ENCODE measurements around the gene SRGAP3.
A peak's percentile ranks its signal among the peaks of the same experiment; 100 is the strongest.

The SRGAP3 gene

DNA sequence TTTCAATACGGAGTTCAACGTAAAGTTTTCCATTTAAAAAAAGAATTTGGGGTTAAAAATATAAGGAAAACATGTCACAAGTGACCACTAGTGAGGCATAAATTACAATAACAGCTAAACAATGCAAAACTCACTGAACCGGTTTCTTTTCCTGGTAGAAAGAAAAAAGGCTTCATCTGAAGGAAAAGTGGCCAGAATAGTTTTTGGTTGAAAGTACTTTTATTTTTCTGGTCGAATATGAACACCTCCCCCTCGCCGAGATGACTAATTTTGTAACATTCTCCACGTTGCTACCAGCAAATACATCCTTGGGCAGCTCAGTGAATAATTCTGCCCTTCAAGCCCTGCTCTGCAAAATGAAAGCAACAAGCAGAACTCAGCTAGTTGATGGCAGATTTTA, 3.9 kb upstream of the SRGAP3 start:
- no peak for DNase-seq (ENCODE audit: low spot score)

DNA sequence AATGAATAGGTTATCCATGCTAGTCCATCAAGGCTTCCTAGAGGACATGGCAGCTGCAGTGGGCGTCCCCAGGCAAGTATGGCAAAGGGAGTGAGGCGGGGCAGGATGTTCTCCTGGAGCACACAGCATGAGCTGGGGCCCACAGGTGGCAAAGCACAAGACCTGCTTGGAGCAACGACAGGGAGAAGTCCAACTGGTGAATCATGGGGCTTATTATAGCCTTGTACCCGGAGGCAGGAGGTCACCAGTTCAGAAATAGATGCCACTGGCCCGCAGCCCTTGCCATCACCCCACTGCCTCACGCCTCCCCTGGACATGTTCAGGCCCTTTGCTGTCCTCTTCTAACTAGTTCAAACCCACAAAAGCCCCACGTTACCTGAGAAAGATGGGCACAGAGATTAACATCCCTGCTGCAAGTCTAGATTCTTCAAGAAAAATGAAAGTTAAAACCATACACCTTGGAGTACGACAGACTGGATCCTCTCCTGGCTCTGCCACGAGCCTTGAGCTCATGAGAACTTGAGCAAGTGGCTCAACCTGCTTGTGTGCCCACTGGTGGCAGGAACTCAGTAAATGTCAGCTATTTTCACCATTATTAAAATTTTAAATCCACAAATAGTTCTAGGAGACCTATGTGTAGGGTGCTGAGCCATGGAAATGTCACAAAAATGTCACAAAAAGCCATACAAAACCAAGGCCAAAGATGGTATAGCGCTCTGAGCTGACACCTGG, 1.8 kb upstream of the SRGAP3 start:
- no peak for DNase-seq (ENCODE audit: low spot score)

DNA sequence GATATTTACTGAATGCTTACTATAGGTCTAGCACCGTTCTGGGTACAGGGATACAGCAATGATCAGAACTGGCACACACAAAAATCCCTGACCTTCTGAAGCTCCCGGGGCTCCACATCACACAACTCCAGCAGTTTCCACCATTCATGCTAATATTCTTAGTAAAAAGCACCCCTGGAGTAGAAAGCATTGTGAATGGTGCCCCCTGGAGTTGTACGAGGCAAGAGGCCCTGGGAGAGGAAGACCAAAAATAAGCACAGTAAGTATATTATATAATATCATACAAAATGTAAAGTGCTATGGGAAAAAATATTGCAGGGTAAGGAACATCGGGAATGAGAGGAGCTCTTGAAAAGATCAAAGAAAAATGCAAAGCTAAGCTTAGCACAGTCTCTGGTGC, 790 bp upstream of the SRGAP3 start:
- DNase-seq (ENCODE audit: low spot score) = peak; percentile 47

DNA sequence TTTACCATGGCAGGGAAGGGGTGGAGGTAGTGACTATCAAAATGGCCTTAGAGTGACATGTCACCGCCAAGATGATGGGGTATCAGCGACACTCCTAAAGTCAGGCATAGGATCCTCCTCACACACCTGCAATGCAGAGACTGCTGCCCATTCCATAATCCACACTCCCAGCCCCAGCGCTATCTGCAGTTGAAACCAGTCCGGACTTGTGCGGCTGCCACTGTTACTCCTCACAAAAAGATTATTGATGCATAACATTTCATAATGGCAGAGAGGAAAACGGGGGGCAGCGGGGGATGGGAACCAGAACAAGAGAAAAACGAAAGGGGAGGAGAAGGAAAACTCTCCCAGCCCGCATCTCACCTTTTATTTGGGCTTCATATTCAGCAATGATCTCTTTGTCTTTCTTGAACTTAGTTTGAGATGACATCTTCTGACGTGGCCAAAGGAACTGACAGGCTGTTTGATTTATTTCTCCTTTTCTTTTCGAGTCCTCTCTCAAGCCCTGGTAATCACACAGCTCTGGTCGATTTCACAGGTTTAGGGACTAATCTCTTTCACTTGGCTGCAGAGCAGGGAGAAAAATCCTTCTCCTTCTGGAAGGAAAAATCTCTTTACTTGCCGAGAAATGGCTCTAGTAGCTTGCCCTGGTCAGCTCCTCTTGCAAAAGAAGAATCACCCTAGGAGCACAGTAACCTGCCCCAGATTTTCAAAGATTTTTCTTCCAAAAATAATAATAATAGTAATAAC, 749 bp downstream of the SRGAP3 start:
- peak; percentile 57 for DNase-seq (ENCODE audit: low spot score)

DNA sequence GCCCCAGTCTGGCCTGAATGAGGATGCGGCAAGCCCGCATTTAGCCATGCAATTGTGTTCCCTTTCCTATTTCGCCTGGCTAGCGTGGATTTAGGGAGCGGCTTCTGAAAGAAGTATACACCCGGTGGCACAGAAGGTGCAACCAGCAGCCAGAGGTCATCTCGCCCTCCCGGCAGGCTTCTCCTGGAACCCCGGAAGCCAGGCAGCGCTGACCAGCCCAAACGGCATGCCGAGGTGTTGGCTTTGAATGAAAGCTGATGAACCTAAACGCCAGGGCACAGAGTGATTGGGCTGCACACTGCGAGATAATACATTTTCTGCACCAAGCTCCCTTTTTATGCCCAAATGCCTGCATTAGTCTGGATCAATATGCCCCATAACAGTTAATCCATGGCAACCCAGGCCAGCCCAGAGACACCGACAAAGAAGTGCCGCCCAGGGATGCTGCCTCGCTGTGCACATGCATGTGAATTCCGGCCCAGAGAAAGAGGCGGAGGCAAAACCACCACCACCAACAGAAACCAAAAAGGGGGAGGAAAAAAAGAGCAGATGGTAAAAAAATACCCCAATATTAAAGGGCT, 1.4 kb downstream of the SRGAP3 start:
- DNase-seq (ENCODE audit: low spot score) = peak; percentile 50

DNA sequence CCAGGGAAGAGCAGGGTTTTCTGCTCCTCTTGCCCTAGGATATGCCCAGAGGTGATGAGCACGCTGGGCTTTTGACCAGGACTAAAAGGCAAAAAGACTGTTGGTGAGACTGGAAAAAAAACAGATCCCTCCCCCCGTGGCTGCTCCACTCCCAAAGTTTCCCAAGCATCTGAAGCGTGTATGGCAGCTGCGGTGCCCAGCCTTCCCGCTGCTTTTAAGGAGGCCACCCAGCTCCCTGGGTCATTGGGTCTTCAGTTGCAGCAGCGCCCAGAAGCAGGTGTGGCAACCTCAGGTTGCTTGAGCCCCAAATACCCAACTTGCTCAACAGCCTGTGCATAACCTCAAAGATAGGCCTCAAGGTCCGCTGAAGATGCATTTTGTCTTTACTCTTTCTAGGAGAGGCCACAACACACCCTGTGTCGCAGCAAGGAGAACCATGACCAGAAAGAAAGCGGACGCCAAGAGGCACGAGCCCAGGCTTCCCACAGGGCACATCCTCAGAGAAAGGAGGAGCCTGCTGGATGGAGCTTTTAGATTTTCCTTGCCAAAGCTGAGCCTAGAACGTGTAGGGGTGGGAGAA, 2.0 kb downstream of the SRGAP3 start:
- peak; percentile 62 for DNase-seq (ENCODE audit: low spot score)

DNA sequence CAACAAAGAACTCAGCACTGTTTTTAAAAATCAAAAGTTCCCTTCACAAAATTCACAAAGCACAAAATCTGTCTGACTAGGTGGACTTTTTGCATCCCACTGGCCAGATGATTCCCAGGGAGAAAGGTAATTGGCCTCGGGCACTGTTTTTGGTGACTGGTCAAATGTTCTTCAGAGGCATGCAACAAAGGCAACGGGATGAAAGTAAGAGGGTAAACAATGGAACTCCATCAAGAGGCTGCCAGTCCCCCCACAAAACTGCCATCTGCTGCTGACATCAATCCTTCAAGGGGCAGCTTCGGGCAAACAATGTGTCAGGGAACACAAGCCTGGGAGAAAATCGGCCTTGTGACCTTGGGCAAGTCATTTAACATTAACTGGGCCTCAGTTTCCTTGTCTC, 3.3 kb downstream of the SRGAP3 start:
- no peak for DNase-seq (ENCODE audit: low spot score)

DNA sequence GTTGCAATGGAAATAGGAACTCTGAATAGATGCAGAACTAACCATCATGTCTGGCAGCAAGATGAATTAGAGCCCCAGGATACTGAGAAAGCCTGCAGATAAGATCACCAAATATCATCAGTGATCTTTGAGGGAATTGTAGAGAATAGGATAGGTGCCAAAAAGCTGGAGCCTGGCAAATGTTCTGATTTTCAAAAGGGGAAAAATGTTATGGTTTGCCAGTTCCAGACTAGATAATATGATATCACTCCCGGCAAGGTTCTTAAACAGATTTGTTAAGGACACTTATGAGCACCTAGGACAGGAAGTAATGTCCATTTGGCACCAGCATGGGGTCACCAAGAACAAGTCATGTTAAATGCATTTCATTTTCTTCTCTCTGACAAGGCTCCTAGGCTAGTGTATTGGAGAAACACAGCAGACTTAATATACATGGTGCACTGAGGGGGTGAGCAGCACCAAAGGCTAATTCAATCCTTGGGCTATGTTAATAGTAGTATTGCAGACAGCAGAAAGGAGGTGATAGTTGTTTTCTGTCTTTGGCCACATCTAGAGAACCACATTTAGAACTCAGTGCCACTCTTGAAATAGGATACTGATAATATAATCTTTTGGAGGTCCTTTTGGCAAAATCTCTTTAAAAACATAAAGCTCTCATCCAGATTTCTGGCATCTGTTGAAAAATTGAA, 4.8 kb downstream of the SRGAP3 start:
- DNase-seq (ENCODE audit: low spot score) = peak; percentile 73

DNA sequence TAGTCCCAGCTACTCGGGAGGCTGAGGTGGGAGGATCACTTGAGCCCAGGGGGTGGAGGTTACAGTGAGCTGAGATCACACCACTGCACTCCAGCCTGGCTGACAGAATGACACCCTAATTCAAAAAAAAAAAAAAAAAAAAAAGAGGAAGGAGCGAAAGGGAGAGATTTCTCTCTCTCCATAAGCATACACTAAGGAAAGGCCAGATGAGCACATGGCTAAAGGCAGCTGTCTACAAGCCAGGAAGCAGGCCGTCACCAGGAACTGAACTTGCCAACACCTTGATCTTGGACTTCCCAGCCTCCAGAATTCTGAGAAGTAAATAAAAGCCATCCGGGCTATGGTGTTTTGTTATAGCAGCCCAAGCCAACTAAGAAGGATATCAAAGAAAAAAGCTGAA, 7.5 kb downstream of the SRGAP3 start:
- no peak for DNase-seq (ENCODE audit: low spot score)

DNA sequence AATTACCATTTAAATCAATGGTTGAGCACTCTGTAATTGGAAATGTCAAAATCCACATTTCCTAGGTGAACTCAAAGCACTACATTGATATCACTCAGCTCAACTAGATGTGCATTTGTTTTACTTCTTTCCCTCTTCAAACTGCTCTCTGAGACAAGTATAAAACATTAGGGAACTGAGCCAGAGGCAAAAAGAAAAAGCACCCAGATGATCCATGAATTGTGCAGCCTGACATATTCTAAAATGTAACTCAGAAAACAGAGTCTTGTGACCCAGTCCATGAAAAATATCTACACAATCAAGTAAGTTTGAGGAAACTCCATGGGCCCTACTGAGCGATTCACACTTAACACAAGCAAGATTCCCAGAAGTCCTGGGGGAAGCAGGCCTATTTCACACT, 9.8 kb downstream of the SRGAP3 start:
- no peak for DNase-seq (ENCODE audit: low spot score)

DNA sequence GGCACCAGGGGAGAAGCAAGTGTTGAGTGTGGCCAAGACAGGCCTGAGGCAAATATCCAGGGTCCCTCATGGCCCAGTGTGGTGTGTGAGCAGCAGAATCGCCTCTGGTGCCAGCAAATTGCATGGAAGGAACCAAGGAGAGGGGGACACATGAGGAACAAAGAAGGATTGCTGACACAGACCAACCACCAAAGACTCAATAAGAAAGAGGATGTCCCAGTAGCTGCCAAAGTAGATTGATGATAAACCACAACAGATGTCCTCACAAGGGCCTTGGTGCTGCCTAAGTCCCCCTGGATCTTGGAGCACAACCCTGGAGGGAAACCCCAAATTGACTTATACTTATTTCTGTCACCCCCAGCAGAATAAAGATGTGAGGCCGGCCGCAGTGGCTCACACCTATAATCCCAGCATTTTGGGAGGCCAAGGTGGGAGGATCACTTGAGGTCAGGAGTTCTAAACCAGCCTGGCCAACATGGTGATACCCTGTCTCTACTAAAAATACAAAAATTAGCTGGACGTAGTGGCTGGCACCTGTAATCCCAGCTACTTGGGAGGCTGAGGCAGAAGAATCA, 10.6 kb downstream of the SRGAP3 start:
- DNase-seq (ENCODE audit: low spot score) = no peak

DNA sequence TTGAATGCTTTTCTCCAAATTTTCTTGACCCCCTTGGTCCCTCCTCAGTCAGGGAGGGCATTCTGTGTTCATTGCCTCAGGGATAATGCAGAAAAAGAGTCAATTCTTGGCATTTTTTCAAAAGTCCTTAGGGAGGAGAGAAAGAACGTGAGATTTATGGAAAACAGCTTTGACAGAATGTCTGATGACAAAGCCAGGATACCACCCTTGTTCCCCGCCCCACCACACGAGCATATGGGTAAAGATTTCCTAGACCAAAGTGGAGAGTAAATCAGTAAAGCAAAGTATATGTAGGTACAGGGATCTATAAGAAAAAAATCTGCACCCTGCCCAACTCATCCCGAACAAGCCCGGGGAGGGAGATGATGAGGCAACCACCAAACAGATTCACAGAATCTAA, 11.2 kb downstream of the SRGAP3 start:
- DNase-seq (ENCODE audit: low spot score) = no peak

DNA sequence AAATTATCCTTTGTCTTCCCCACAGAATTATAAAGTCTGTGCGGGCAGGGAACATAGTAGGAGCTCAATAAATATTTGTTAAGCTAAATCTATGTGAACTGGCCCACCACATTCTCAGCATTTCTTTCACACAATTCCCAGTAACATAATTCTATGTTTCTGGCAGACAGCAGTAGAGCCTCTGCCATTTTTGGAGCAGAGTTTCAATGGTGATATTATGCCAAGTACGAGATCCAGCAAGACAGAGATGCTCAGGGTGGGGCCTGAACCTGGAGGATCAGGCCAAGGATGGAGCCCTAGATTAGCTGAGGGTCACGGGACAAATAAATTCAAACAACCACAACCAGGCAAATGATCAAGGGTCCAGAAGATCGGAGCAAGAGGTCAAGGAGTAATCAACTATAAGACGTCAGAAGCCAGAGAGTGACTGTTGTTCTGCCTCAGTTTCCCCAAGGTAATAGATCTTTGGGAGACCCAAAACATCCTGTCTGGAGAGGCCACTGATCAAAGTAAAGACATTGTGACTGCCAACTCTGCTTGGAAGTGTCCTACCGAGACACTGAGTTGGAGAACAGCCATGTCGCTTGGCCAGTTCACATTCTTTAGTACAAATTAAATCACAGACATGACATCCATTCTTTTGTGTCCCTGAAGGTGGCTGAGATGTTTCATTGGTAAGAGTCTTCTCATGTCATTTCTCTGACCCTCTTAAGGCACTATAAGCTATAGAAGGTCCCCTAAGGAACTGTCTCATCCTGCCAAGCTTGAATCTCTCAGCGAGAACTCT, 15.4 kb downstream of the SRGAP3 start:
- DNase-seq (ENCODE audit: low spot score) = no peak

DNA sequence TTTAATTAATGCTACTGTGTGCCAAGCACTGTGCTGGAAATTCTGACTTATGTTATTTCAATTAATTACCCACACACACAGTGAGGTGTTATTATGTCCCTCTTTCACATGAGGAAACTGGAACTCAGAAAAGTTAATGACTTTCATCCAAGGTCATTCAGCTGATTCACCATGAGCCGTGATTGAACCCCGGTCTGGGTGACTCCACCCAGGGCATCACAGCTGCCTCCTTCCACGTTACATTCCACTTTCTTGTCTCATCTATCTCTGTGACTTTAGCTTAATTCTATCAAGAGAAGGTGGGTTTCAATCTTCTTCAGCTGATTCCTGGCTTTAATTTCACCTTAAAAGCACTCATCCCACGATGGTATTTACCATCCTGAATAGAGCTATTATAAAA, 16.3 kb downstream of the SRGAP3 start:
- no peak for DNase-seq (ENCODE audit: low spot score)

DNA sequence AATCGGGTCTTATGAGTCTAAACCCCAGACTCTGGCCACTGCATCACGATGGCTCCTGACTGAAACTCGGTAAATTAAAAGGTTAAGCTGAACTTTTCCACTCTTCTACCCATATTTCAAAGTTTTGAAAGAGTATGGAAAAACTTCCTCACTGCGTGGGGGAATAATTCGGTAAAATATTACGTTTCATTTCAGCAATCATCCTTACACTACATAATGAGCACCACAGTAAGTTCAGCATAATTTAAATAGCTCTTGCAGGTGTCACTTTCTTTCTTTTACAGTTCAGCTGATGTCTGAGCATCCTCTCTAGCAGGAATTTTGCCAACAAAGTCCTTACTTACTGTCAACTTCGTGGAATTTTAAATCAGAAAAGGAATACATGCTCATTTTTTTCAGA, 17.5 kb downstream of the SRGAP3 start:
- no peak for DNase-seq (ENCODE audit: low spot score)

DNA sequence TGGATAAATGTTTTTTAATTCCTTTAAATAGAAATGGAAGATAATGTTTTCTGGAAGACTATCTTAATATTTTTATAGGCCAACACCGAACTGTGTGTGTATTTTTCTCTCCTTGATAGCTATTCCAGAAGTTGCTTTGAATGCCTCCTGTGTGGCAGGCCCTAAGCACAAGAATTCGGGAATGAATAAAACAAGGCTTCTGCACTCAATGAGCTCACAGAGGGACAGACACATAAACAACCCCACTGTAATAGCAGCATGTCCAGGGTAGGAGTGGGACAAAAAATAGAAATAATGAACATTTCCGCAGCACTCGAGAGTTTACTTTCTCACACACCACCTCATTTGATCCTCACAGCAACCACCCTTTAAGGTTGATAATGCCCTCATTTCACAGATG, 18.0 kb downstream of the SRGAP3 start:
- no peak for DNase-seq (ENCODE audit: low spot score)

DNA sequence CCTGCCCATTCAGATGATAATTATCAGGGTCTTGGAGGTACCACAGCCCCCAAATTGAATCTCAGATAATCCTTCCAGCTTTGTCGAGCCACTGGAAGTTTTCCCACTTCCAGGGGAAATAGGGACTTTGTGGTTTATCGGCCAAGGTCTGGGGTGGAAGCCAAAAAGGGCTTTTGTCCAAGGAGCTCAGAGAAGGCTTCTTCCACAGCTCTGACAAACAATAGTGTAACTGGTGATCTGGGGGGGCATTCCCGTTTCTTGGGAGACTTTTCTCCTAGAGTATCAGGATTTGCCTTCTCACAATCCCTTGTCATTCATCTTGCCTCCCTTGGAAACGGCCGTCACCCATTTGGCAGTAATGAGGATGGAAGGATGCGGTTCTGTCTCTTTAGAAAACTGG, 18.4 kb downstream of the SRGAP3 start:
- no peak for DNase-seq (ENCODE audit: low spot score)

DNA sequence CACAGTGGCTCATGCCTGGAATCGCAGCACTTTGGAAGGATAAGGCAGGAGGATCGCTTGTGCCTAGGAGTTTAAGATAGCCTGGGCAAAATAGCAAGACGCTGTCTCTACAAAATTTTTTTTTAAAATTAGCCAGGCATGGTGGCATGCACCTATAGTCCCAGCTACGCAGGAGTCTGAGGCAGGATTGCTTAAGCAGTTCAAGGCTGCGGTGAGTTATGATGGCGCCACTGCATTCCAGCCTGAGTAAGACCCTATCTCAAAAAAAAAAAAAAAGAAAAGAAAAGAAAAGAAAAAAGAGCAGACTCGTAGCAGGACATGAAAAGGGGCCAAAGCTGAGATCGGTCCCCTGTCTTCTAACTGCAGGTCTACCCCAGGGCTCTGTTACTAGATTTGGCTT, 18.9 kb downstream of the SRGAP3 start:
- no peak for DNase-seq (ENCODE audit: low spot score)

DNA sequence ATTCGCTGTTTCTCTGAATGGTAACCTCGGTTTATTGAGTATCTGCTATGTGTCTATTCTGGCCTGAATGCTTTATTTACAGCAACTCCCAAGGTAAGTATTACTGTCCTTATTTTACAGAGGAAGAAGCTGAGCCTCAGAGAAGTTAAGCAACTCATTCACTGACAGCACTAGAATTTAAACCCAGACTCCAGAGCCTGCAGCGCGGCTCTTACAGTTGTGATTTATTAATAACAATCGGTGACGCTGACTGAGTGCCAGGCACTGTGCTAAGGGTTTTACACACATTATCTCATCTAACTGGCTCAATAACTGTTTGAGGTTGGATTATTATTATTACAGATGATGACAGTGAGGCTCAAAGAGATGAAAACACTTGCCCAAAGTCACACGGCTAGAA, 19.6 kb downstream of the SRGAP3 start:
- no peak for DNase-seq (ENCODE audit: low spot score)

DNA sequence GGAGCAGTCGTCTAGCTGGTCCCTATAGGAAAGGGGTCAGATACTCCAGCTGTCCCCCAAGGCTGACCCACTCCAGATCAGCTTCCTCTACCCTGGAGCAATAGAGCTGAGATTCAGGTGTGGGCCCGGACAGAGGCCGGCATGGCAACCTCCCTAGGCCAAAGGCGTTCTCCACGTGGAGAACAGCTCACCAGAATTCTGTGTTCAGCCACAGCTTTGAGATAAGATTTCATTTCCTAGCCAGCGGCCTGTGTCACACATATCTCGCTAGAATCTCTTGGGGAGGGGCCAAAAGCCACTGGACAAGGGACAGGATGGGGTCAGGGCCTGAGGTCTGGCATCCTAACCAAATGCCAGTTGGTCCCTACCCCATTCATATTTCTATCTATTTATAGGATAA, 20.1 kb downstream of the SRGAP3 start:
- no peak for DNase-seq (ENCODE audit: low spot score)

DNA sequence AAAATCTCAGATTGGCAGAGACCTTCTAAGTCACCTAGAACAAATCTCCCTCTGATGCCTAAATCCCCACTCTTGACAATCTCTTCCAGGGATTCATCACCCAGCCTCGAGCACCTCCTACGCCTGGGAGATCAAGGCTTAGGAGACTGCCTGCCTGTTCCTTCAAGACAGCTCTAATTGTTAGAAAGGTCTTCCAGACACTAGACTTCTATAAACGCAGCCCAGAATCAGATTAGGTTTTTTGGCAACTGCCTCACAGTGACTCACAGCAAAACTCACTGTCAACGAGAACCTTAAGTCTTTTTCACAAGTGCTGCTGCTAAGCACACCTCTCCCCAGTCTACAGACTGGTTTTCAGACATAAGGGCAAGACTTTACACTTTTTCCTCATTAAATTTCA, 23.1 kb downstream of the SRGAP3 start:
- peak; percentile 52 for DNase-seq (ENCODE audit: low spot score)

All from SK-N-DZ (cell line).